PFSK-1 (cell line): ENCODE measurements around the gene C13orf42.

Experiments used
- FOXP2 ChIP-seq: optimal IDR thresholded peaks from 2 replicates; pipeline ENCODE3; 2011; ENCODE audit warnings: borderline replicate concordance, control low read depth, inconsistent platforms; ENCODE audit not compliant: insufficient read depth; ENCODE audit errors: extremely low read length, extremely low read depth
- POLR2AphosphoS5 ChIP-seq: IDR thresholded peaks from 2 replicates; pipeline ENCODE4 v1.6.1; 2012; ENCODE audit warnings: low read depth, mild to moderate bottlenecking, control low read depth, low read length, moderate library complexity
- SIN3A ChIP-seq: IDR thresholded peaks from 2 replicates; pipeline ENCODE4 v1.6.1; 2012; ENCODE audit warnings: mild to moderate bottlenecking, low read length, moderate library complexity, borderline replicate concordance; ENCODE audit not compliant: insufficient read depth
- TAF1 ChIP-seq: IDR thresholded peaks from 2 replicates; pipeline ENCODE4 v1.6.1; 2012; ENCODE audit warnings: low read length, control low read depth, borderline replicate concordance; ENCODE audit not compliant: insufficient read depth
- TF ChIP-seq, protein P1 (sequence below), 2 experiments: IDR thresholded peaks; 2 replicates each; pipeline versions ENCODE4 v1.6.1 to v1.8.0; 2011 to 2012; ENCODE audit warnings: low read depth in 2 of 2, low read length in 2 of 2, control low read depth in 1 of 2, inconsistent platforms in 1 of 2, mild to moderate bottlenecking in 1 of 2, moderate library complexity in 1 of 2; ENCODE audit not compliant: insufficient read depth in 1 of 2

Gene C13orf42

DNA sequence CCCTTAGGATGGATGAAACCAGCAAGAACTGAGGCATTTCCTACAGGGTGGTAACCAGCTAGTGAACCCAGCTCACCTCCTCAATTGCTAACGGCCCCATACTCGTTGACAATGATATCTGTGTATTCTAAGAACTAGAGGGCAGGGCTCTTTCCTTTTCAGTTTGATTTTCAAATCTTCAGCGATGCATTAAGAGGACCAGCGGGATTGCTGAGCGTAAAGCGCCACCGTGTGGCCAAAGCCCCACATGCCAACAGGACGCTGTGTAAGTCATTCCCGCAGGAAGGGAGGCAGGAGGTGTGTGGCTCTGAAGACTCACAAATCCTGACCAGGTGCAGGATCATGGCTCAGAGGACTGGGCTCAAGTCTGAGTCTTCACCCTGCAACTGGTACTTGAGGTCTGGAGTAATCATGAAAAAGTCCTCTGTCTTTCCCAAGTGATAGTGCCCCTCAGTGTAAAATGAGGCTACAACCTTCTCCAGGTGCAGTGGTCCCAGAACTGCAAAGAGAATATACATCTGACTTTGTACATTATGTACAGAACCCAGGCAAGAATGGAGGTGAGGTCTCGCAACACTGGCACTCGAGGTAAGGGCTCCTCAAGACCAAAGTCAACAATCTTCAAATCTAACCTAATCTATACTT, 40.9 kb downstream of the C13orf42 start:
- TF ChIP-seq SIN3A (no peak), TAF1 (no peak), FOXP2 (no peak), POLR2AphosphoS5 (no peak)

GRCh38 chr13:51068501-51068900, 42.6 kb downstream of the C13orf42 start:
- no peak for TF ChIP-seq FOXP2
- TF ChIP-seq SIN3A = no peak
- TF ChIP-seq POLR2AphosphoS5 = no peak
- TF ChIP-seq TAF1 = no peak
- TF ChIP-seq, protein P1, sequence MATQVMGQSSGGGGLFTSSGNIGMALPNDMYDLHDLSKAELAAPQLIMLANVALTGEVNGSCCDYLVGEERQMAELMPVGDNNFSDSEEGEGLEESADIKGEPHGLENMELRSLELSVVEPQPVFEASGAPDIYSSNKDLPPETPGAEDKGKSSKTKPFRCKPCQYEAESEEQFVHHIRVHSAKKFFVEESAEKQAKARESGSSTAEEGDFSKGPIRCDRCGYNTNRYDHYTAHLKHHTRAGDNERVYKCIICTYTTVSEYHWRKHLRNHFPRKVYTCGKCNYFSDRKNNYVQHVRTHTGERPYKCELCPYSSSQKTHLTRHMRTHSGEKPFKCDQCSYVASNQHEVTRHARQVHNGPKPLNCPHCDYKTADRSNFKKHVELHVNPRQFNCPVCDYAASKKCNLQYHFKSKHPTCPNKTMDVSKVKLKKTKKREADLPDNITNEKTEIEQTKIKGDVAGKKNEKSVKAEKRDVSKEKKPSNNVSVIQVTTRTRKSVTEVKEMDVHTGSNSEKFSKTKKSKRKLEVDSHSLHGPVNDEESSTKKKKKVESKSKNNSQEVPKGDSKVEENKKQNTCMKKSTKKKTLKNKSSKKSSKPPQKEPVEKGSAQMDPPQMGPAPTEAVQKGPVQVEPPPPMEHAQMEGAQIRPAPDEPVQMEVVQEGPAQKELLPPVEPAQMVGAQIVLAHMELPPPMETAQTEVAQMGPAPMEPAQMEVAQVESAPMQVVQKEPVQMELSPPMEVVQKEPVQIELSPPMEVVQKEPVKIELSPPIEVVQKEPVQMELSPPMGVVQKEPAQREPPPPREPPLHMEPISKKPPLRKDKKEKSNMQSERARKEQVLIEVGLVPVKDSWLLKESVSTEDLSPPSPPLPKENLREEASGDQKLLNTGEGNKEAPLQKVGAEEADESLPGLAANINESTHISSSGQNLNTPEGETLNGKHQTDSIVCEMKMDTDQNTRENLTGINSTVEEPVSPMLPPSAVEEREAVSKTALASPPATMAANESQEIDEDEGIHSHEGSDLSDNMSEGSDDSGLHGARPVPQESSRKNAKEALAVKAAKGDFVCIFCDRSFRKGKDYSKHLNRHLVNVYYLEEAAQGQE (IDR thresholded peaks at IDR 0.05; ENCODE audit: insufficient read depth in 1 of 2, low read depth in 2 of 2, low read length in 2 of 2) = no peak

- no peak for TF ChIP-seq POLR2AphosphoS5
- no peak for TF ChIP-seq SIN3A
- no peak for TF ChIP-seq TAF1
- no peak for TF ChIP-seq FOXP2
- TF ChIP-seq, protein P1 (IDR thresholded peaks at IDR 0.05; ENCODE audit: insufficient read depth in 1 of 2, low read depth in 2 of 2, low read length in 2 of 2) = no peak
These were observed 43.4 kb downstream of the C13orf42 start for GRCh38 chr13:51067706-51068105.

DNA sequence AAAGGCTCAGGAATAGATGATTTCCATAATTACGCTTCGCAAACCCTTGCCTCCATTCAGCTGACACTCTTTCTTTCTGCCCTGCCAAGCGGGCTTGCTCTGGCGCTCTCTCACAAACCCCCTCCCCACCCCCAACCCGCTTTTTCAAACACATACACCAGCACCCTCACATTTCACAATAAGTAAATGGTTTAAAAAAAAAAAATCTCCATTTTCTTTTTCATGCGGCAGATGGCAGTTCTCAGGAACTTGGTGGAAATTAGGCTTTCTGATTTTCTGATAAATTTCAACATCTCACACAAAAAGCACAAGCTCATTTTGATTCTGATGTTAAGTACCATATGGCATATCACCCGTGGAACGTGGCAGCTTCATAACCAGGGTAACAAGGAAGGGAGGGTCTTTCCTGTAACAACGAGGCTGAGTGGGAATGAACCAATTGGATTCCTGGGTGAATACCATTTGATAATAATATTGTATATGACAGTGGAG, 43.8 kb downstream of the C13orf42 start:
- TF ChIP-seq POLR2AphosphoS5 (no peak), FOXP2 (no peak)

GRCh38 chr13:51066091-51066831, 44.8 kb downstream of the C13orf42 start:
- TF ChIP-seq, protein P1 (IDR thresholded peaks at IDR 0.05; ENCODE audit: insufficient read depth in 1 of 2, low read depth in 2 of 2, low read length in 2 of 2) = no peak
- TF ChIP-seq TAF1 = no peak
- TF ChIP-seq SIN3A = no peak
- TF ChIP-seq FOXP2 = no peak
- no peak for TF ChIP-seq POLR2AphosphoS5
